ENCODE data around the gene TTC23. TPM values are rescaled to one million over a fixed set of nuclear protein-coding genes. Genes with fewer than 3 reads are reported as not detected.

Gene TTC23
- total RNA-seq, 1 experiment from 2014 or later = 17.8 TPM

DNA sequence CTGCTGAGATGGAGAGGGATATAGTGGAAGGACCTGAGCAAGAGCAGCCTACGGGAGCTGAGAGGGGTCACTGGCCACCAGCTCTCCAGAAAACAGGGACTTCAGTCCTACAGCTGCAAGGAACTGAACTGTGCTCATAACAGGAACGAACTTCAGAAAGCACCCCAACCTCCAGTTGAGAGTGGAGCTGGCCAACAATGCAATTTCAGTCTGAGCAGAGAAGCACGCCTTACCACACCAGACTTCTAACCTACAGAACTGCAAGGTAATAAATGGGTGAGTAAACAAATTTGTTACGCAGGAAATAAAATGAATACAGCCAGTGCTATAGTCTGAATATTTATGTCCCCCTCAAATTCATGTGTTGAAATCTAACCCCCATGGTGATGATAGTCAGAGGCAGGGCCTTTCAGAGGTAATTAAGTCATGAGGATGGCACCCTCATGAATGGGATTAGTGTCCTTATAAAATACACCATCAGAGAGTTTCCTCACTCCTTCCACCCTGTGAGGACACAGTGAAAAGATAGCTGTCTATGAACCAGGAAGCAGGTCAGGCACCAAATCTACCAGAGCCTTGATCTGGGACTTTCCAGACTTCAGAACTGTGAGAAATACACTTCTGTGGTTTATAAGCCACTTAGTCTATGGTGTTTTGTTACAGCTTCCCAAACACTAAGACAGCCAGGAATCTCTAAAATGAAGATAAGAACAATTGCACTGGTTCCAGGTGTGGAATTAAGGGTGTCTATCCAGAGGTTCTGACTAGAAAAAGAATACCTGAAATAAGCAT is 85.9 kb downstream of the TTC23 start:
- no peak overlapping the region for H3K4me3 Mint-ChIP-seq
- POLR2A ChIA-PET = no interaction called here
- peaks cover 7% of the 10 kb centered on the region for H3K36me3 Mint-ChIP-seq
- H3K9me3 Mint-ChIP-seq = no peaks in the 10 kb centered on the region
- TF ChIP-seq, protein P1, sequence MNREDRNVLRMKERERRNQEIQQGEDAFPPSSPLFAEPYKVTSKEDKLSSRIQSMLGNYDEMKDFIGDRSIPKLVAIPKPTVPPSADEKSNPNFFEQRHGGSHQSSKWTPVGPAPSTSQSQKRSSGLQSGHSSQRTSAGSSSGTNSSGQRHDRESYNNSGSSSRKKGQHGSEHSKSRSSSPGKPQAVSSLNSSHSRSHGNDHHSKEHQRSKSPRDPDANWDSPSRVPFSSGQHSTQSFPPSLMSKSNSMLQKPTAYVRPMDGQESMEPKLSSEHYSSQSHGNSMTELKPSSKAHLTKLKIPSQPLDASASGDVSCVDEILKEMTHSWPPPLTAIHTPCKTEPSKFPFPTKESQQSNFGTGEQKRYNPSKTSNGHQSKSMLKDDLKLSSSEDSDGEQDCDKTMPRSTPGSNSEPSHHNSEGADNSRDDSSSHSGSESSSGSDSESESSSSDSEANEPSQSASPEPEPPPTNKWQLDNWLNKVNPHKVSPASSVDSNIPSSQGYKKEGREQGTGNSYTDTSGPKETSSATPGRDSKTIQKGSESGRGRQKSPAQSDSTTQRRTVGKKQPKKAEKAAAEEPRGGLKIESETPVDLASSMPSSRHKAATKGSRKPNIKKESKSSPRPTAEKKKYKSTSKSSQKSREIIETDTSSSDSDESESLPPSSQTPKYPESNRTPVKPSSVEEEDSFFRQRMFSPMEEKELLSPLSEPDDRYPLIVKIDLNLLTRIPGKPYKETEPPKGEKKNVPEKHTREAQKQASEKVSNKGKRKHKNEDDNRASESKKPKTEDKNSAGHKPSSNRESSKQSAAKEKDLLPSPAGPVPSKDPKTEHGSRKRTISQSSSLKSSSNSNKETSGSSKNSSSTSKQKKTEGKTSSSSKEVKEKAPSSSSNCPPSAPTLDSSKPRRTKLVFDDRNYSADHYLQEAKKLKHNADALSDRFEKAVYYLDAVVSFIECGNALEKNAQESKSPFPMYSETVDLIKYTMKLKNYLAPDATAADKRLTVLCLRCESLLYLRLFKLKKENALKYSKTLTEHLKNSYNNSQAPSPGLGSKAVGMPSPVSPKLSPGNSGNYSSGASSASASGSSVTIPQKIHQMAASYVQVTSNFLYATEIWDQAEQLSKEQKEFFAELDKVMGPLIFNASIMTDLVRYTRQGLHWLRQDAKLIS (CRISPR knock-in tag; IDR thresholded peaks at IDR 0.05; ENCODE audit: borderline replicate concordance) = no peak
- TF ChIP-seq GABPB1 (CRISPR knock-in tag; IDR thresholded peaks at IDR 0.05) (no peak), KAT7 (CRISPR knock-in tag; IDR thresholded peaks at IDR 0.05; ENCODE audit: borderline replicate concordance) (no peak), JUN (CRISPR knock-in tag; IDR thresholded peaks at IDR 0.05) (no peak), MXD4 (CRISPR knock-in tag; IDR thresholded peaks at IDR 0.05; ENCODE audit: borderline replicate concordance) (no peak), ZNF416 (CRISPR knock-in tag; IDR thresholded peaks at IDR 0.05) (no peak), TEAD4 (CRISPR knock-in tag; IDR thresholded peaks at IDR 0.05) (no peak), NFE2L1 (CRISPR knock-in tag; IDR thresholded peaks at IDR 0.05) (no peak), ZNF317 (CRISPR knock-in tag; IDR thresholded peaks at IDR 0.05; ENCODE audit: borderline replicate concordance, low read depth) (no peak), FOXK1 (CRISPR knock-in tag; IDR thresholded peaks at IDR 0.05) (no peak), RELA (CRISPR knock-in tag; IDR thresholded peaks at IDR 0.05; ENCODE audit: borderline replicate concordance) (no peak)
- TF ChIP-seq, protein P2, sequence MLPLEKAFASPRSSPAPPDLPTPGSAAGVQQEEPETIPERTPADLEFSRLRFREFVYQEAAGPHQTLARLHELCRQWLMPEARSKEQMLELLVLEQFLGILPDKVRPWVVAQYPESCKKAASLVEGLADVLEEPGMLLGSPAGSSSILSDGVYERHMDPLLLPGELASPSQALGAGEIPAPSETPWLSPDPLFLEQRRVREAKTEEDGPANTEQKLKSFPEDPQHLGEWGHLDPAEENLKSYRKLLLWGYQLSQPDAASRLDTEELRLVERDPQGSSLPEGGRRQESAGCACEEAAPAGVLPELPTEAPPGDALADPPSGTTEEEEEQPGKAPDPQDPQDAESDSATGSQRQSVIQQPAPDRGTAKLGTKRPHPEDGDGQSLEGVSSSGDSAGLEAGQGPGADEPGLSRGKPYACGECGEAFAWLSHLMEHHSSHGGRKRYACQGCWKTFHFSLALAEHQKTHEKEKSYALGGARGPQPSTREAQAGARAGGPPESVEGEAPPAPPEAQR (CRISPR knock-in tag; IDR thresholded peaks at IDR 0.05) = no peak
- TF ChIP-seq, protein P3, sequence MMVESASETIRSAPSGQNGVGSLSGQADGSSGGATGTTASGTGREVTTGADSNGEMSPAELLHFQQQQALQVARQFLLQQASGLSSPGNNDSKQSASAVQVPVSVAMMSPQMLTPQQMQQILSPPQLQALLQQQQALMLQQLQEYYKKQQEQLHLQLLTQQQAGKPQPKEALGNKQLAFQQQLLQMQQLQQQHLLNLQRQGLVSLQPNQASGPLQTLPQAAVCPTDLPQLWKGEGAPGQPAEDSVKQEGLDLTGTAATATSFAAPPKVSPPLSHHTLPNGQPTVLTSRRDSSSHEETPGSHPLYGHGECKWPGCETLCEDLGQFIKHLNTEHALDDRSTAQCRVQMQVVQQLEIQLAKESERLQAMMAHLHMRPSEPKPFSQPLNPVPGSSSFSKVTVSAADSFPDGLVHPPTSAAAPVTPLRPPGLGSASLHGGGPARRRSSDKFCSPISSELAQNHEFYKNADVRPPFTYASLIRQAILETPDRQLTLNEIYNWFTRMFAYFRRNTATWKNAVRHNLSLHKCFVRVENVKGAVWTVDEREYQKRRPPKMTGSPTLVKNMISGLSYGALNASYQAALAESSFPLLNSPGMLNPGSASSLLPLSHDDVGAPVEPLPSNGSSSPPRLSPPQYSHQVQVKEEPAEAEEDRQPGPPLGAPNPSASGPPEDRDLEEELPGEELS (CRISPR knock-in tag; IDR thresholded peaks at IDR 0.05) = no peak
- TF ChIP-seq, protein P4, sequence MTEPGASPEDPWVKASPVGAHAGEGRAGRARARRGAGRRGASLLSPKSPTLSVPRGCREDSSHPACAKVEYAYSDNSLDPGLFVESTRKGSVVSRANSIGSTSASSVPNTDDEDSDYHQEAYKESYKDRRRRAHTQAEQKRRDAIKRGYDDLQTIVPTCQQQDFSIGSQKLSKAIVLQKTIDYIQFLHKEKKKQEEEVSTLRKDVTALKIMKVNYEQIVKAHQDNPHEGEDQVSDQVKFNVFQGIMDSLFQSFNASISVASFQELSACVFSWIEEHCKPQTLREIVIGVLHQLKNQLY (CRISPR knock-in tag; IDR thresholded peaks at IDR 0.05) = no peak
- TF ChIP-seq, protein P5, sequence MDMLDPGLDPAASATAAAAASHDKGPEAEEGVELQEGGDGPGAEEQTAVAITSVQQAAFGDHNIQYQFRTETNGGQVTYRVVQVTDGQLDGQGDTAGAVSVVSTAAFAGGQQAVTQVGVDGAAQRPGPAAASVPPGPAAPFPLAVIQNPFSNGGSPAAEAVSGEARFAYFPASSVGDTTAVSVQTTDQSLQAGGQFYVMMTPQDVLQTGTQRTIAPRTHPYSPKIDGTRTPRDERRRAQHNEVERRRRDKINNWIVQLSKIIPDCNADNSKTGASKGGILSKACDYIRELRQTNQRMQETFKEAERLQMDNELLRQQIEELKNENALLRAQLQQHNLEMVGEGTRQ (CRISPR knock-in tag; IDR thresholded peaks at IDR 0.05) = no peak
- TF ChIP-seq, protein P6, sequence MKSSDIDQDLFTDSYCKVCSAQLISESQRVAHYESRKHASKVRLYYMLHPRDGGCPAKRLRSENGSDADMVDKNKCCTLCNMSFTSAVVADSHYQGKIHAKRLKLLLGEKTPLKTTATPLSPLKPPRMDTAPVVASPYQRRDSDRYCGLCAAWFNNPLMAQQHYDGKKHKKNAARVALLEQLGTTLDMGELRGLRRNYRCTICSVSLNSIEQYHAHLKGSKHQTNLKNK (CRISPR knock-in tag; IDR thresholded peaks at IDR 0.05) = no peak
- TF ChIP-seq, protein P7, sequence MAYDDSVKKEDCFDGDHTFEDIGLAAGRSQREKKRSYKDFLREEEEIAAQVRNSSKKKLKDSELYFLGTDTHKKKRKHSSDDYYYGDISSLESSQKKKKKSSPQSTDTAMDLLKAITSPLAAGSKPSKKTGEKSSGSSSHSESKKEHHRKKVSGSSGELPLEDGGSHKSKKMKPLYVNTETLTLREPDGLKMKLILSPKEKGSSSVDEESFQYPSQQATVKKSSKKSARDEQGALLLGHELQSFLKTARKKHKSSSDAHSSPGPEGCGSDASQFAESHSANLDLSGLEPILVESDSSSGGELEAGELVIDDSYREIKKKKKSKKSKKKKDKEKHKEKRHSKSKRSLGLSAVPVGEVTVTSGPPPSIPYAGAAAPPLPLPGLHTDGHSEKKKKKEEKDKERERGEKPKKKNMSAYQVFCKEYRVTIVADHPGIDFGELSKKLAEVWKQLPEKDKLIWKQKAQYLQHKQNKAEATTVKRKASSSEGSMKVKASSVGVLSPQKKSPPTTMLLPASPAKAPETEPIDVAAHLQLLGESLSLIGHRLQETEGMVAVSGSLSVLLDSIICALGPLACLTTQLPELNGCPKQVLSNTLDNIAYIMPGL (CRISPR knock-in tag; IDR thresholded peaks at IDR 0.05) = no peak
- TF ChIP-seq, protein P8, sequence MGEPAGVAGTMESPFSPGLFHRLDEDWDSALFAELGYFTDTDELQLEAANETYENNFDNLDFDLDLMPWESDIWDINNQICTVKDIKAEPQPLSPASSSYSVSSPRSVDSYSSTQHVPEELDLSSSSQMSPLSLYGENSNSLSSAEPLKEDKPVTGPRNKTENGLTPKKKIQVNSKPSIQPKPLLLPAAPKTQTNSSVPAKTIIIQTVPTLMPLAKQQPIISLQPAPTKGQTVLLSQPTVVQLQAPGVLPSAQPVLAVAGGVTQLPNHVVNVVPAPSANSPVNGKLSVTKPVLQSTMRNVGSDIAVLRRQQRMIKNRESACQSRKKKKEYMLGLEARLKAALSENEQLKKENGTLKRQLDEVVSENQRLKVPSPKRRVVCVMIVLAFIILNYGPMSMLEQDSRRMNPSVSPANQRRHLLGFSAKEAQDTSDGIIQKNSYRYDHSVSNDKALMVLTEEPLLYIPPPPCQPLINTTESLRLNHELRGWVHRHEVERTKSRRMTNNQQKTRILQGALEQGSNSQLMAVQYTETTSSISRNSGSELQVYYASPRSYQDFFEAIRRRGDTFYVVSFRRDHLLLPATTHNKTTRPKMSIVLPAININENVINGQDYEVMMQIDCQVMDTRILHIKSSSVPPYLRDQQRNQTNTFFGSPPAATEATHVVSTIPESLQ (CRISPR knock-in tag; IDR thresholded peaks at IDR 0.05) = no peak
- ATAC-seq (no peak), DNase-seq (ENCODE audit: low spot score) (no peak)
- CTCF ChIA-PET = no interaction called here
- H3K27me3 Mint-ChIP-seq (ENCODE audit: low read depth) = no peaks in the 10 kb centered on the region
- no peaks in the 10 kb centered on the region for H3K4me1 Mint-ChIP-seq
- no peak overlapping the region for H3K27ac Mint-ChIP-seq

Measured in WTC11 (cell line).